Caco-2 (cell line): ENCODE results near the gene RPL22. TPM values are rescaled to one million over a fixed set of nuclear protein-coding genes. Genes with fewer than 3 reads are reported as not detected.

Experiments
- BruUV-seq: library from RNA; stranded (reverse); fragments of 400-500 nt; replicated peaks from 2 replicates; lab custom pipeline; 2021; lab: Mats Ljungman, UMichigan
- CTCF ChIA-PET: fragments of 300-600 bp; sonication (Branson Sonifier 250); formaldehyde crosslinking; loops from one replicate; lab custom pipeline; 2022; ENCODE audit warnings: antibody characterized with exemption; lab: Charles Lee
- POLR2A ChIA-PET: fragments of 300-600 bp; sonication (Branson Sonifier 250); formaldehyde crosslinking; loops from one replicate; lab custom pipeline; 2022; ENCODE audit warnings: antibody characterized with exemption; lab: Charles Lee
- DNase-seq, 2 experiments: peaks; one replicate each; pipeline versions ENCODE4 v3.0.0 to v3.0.0-alpha.2; 2020 to 2022
- H3K27me3 ChIP-seq: replicated peaks from 2 replicates; pipeline ENCODE4 v1.6.0; 2011; ENCODE audit warnings: low read length; ENCODE audit not compliant: control insufficient read depth, insufficient read depth
- H3K36me3 ChIP-seq: 2 replicates; pipeline ENCODE4 v1.5.1; 2011; ENCODE audit warnings: low read length; ENCODE audit not compliant: control insufficient read depth, insufficient read depth
- H3K4me1 ChIP-seq: fragments of 250-450 bp; sonication (Bioruptor Pico); 2 replicates; pipeline ENCODE4 v1.5.1; 2020; ENCODE audit warnings: mild to moderate bottlenecking
- H3K4me3 ChIP-seq: 2 replicates; pipeline ENCODE4 v1.5.1; 2011; ENCODE audit warnings: low read depth, mild to moderate bottlenecking, control low read depth, low read length
- H3K9me3 ChIP-seq: fragments of 250-450 bp; sonication (Bioruptor Pico); 2 replicates; pipeline ENCODE4 v1.5.1; 2020; ENCODE audit warnings: mild to moderate bottlenecking, moderate library complexity
- H3K27ac Mint-ChIP-seq: one replicate; pipeline ENCODE4 v1.8.0; 2022; ENCODE audit warnings: mixed read lengths; ENCODE audit not compliant: unreplicated experiment
- H3K27me3 Mint-ChIP-seq: one replicate; pipeline ENCODE4 v1.8.0; 2022; ENCODE audit warnings: mixed read lengths; ENCODE audit not compliant: insufficient read depth, unreplicated experiment
- H3K36me3 Mint-ChIP-seq: one replicate; pipeline ENCODE4 v1.8.0; 2022; ENCODE audit warnings: mild to moderate bottlenecking, mixed read lengths; ENCODE audit not compliant: insufficient read depth, unreplicated experiment
- H3K4me1 Mint-ChIP-seq: one replicate; pipeline ENCODE4 v1.8.0; 2022; ENCODE audit warnings: low read depth, mixed read lengths; ENCODE audit not compliant: unreplicated experiment
- H3K4me3 Mint-ChIP-seq: one replicate; pipeline ENCODE4 v1.8.0; 2022; ENCODE audit warnings: mild to moderate bottlenecking, moderate library complexity, mixed read lengths; ENCODE audit not compliant: unreplicated experiment
- H3K9me3 Mint-ChIP-seq: one replicate; pipeline ENCODE4 v1.8.0; 2022; ENCODE audit warnings: mixed read lengths; ENCODE audit not compliant: unreplicated experiment
- intact Hi-C: fragments of 100-400 bp; cut with micrococcal nuclease; formaldehyde crosslinking; loops from one replicate; pipeline ENCODE4 v1.10.0; 2022; ENCODE audit not compliant: unreplicated experiment
- total RNA-seq: library from RNA; stranded (reverse); gene quantifications from 2 replicates; pipeline ENCODE4 v1.2.3, GENCODE V29; 2022
- TF ChIP-seq, protein P1 (sequence below), 2 experiments: fragments of 200-600 bp in 1 of 2; IDR thresholded peaks; 1 replicate in 1 of 2; 2 replicates in 1 of 2; pipeline versions ENCODE4 v1.5.1 to v1.8.0; 2011 to 2022; ENCODE audit warnings: antibody characterized with exemption in 1 of 2, control low read depth in 1 of 2, inconsistent platforms in 1 of 2, low read depth in 1 of 2, low read length in 1 of 2, mild to moderate bottlenecking in 1 of 2, moderate library complexity in 1 of 2; ENCODE audit not compliant: insufficient read depth in 1 of 2, severe bottlenecking in 1 of 2, unreplicated experiment in 1 of 2

The RPL22 gene
- total RNA-seq, 1 experiment from 2014 or later = 406 TPM

GRCh38 chr1:6144175-6144574 is 55.2 kb downstream of the RPL22 start:
- no peaks in the 10 kb centered on the region for H3K36me3 ChIP-seq
- no peak overlapping the region for H3K4me3 ChIP-seq
- no peaks in the 10 kb centered on the region for H3K36me3 Mint-ChIP-seq
- no peaks in the 10 kb centered on the region for H3K4me1 ChIP-seq
- intact Hi-C loops = no loop called here
- DNase-seq = no peak
- no peaks in the 10 kb centered on the region for H3K4me1 Mint-ChIP-seq
- no peak overlapping the region for H3K4me3 Mint-ChIP-seq
- H3K27me3 Mint-ChIP-seq = no peaks in the 10 kb centered on the region
- no peaks in the 10 kb centered on the region for H3K9me3 ChIP-seq
- no TSS peak for BruUV-seq
- ChIA-PET POLR2A (no interaction called here), CTCF (no interaction called here)
- H3K9me3 Mint-ChIP-seq = no peaks in the 10 kb centered on the region
- H3K27ac Mint-ChIP-seq = no peak overlapping the region
- TF ChIP-seq, protein P1, sequence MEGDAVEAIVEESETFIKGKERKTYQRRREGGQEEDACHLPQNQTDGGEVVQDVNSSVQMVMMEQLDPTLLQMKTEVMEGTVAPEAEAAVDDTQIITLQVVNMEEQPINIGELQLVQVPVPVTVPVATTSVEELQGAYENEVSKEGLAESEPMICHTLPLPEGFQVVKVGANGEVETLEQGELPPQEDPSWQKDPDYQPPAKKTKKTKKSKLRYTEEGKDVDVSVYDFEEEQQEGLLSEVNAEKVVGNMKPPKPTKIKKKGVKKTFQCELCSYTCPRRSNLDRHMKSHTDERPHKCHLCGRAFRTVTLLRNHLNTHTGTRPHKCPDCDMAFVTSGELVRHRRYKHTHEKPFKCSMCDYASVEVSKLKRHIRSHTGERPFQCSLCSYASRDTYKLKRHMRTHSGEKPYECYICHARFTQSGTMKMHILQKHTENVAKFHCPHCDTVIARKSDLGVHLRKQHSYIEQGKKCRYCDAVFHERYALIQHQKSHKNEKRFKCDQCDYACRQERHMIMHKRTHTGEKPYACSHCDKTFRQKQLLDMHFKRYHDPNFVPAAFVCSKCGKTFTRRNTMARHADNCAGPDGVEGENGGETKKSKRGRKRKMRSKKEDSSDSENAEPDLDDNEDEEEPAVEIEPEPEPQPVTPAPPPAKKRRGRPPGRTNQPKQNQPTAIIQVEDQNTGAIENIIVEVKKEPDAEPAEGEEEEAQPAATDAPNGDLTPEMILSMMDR (IDR thresholded peaks at IDR 0.05; ENCODE audit: insufficient read depth in 1 of 2, low read depth in 1 of 2, low read length in 1 of 2, severe bottlenecking in 1 of 2, unreplicated experiment in 1 of 2) = no peak
- H3K27me3 ChIP-seq = no peaks in the 10 kb centered on the region

- Histone ChIP-seq H3K4me1 (no peaks in the 10 kb centered on the region), H3K4me3 (no peak overlapping the region), H3K27me3 (no peaks in the 10 kb centered on the region), H3K36me3 (no peaks in the 10 kb centered on the region), H3K9me3 (no peaks in the 10 kb centered on the region)
- Mint-ChIP-seq H3K4me1 (no peaks in the 10 kb centered on the region), H3K27me3 (no peaks in the 10 kb centered on the region), H3K4me3 (no peak overlapping the region), H3K36me3 (no peaks in the 10 kb centered on the region), H3K27ac (no peak overlapping the region), H3K9me3 (no peaks in the 10 kb centered on the region)
- DNase-seq = no peak
- TF ChIP-seq, protein P1 (IDR thresholded peaks at IDR 0.05; ENCODE audit: insufficient read depth in 1 of 2, low read depth in 1 of 2, low read length in 1 of 2, severe bottlenecking in 1 of 2, unreplicated experiment in 1 of 2) = no peak
- no TSS peak for BruUV-seq
- intact Hi-C loops = no loop called here
- ChIA-PET CTCF (no interaction called here), POLR2A (no interaction called here)
Measured at GRCh38 chr1:6143395-6143794, 56.0 kb downstream of the RPL22 start.

- H3K36me3 Mint-ChIP-seq = no peaks in the 10 kb centered on the region
- Histone ChIP-seq H3K27me3 (no peaks in the 10 kb centered on the region), H3K4me1 (no peaks in the 10 kb centered on the region), H3K36me3 (no peaks in the 10 kb centered on the region), H3K9me3 (no peaks in the 10 kb centered on the region), H3K4me3 (no peak overlapping the region)
- no peak for DNase-seq
- no peaks in the 10 kb centered on the region for H3K9me3 Mint-ChIP-seq
- TF ChIP-seq, protein P1 (IDR thresholded peaks at IDR 0.05; ENCODE audit: insufficient read depth in 1 of 2, low read depth in 1 of 2, low read length in 1 of 2, severe bottlenecking in 1 of 2, unreplicated experiment in 1 of 2) = no peak
- ChIA-PET CTCF (no interaction called here), POLR2A (no interaction called here)
- no peaks in the 10 kb centered on the region for H3K4me1 Mint-ChIP-seq
- BruUV-seq = no TSS peak
- no peak overlapping the region for H3K4me3 Mint-ChIP-seq
- intact Hi-C loops = no loop called here
- H3K27ac Mint-ChIP-seq = no peak overlapping the region
- H3K27me3 Mint-ChIP-seq = no peaks in the 10 kb centered on the region
Measured at GRCh38 chr1:6142734-6143133, 56.7 kb downstream of the RPL22 start.
